ENCODE results near the gene MALRD1. TPM values are rescaled to one million over a fixed set of nuclear protein-coding genes. Genes with fewer than 3 reads are reported as not detected.

Gene MALRD1
- total RNA-seq, 4 donors from 2014 or later, result 58.6 to 357 (median 249) TPM

DNA sequence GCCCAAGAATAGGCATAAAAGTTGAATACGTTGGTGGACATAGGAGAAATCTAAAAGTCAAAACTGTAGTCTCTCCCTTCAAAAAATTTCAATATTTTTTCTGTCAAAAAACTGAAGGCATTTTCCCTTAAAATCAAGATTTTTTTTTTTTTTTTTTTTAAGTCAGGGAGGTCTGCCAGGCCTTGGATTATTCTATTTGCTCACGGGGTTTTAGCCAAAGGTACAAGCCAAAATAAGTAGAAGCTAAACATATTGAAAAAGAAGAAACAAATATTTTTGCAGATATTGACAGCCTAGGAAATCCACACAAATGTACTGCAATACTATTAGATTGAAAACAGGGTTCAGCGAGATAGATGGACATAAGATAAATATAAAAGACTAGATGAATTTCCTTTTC is 577.6 kb downstream of the MALRD1 start:
- Histone ChIP-seq H3K4me3 (no peak overlapping the region), H3K27ac (no peak overlapping the region), H3K36me3 (no peaks in the 10 kb centered on the region), H3K27me3 (no peaks in the 10 kb centered on the region), H3K9me3 (no peaks in the 10 kb centered on the region), H3K4me1 (no peaks in the 10 kb centered on the region)
- DNase-seq, result no peak
- TF ChIP-seq POLR2A (IDR thresholded peaks at IDR 0.05) (no peak), CTCF (IDR thresholded peaks at IDR 0.05) (no peak)

- no peaks in the 10 kb centered on the region for H3K36me3 ChIP-seq
- no peak for DNase-seq
- no peaks in the 10 kb centered on the region for H3K9me3 ChIP-seq
- no peak overlapping the region for H3K4me3 ChIP-seq
- no peak overlapping the region for H3K27ac ChIP-seq
- H3K4me1 ChIP-seq, result no peaks in the 10 kb centered on the region
- H3K27me3 ChIP-seq, result no peaks in the 10 kb centered on the region
- TF ChIP-seq CTCF (IDR thresholded peaks at IDR 0.05) (no peak), POLR2A (IDR thresholded peaks at IDR 0.05) (no peak)
These were observed 580.4 kb downstream of the MALRD1 start for GRCh38 chr10:19628767-19629560.

GRCh38 chr10:19629567-19629966 is 581.0 kb downstream of the MALRD1 start:
- Histone ChIP-seq H3K27me3 (no peaks in the 10 kb centered on the region), H3K4me3 (no peak overlapping the region), H3K4me1 (no peaks in the 10 kb centered on the region), H3K36me3 (no peaks in the 10 kb centered on the region), H3K9me3 (no peaks in the 10 kb centered on the region), H3K27ac (peak overlapping the region in 1 of 4 donors; percentile 25)
- TF ChIP-seq CTCF (IDR thresholded peaks at IDR 0.05), result no peak
- TF ChIP-seq POLR2A (IDR thresholded peaks at IDR 0.05), result no peak
- DNase-seq, result peak in 1 of 3 donors; percentile 64

DNA sequence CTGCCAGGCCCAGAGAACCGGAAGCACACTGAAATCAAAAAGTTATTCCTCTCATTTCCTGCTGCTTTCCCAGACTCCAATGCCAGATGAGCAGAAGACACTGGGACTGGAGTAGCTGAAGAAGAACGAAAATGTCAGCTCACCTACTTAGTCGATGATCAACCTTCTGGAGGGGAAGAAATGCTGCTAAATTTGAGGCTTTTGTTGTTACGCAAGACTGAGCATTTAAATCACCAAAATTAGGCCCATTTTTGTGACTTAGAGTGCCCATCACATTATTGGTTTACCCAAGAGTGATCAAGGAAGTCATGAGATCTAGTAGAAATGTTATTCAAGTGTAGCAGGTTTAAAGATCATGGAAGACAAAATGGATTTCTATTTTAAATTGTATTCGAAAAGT is 585.6 kb downstream of the MALRD1 start:
- Histone ChIP-seq H3K27ac (no peak overlapping the region), H3K4me1 (peaks cover 0 to 14% (median 0%) of the 10 kb centered on the region in 4 donors), H3K9me3 (no peaks in the 10 kb centered on the region), H3K36me3 (no peaks in the 10 kb centered on the region), H3K27me3 (no peaks in the 10 kb centered on the region), H3K4me3 (no peak overlapping the region)
- TF ChIP-seq POLR2A (IDR thresholded peaks at IDR 0.05) (no peak), CTCF (IDR thresholded peaks at IDR 0.05) (no peak)
- DNase-seq, result no peak

DNA sequence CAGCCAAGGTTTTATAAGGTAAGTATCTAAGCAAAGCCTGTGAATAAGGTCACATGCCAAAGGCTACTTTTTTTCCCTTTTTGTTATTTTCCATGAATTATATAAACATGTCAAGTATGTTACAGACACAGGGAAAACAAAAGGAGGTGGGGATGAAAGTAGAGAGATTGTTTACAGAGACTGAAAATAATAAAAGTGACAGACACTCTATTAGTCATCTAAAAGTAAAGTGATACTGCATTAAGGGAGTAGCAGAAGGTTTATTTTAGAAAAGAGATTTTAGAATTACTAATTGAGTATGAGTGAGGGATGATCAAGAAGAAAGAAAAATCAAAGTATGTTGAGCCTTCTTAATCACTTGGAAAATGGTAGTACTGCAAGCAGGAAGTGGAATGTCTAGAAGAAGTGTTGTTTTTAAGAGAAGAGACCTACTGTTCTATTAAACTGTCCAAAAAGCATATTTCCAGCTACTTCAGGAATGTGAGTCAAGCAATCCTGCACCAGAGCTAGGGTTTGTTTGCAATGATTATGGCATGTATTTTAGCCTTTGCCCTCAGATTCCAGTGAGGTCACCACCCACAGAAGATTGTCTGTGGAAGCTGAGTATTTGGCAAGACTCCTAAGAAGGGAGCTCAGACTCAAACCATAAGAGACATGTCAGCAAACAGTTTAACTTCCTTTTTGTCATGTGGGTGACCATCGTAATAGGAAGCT is 589.7 kb downstream of the MALRD1 start:
- peak in 1 of 3 donors; percentile 61 for DNase-seq
- no peaks in the 10 kb centered on the region for H3K36me3 ChIP-seq
- H3K9me3 ChIP-seq, result no peaks in the 10 kb centered on the region
- peaks cover 0 to 14% (median 0%) of the 10 kb centered on the region in 4 donors for H3K4me1 ChIP-seq
- peak overlapping the region in 2 of 4 donors; percentile 29 to 31 for H3K4me3 ChIP-seq
- no peak for TF ChIP-seq CTCF (IDR thresholded peaks at IDR 0.05)
- TF ChIP-seq POLR2A (IDR thresholded peaks at IDR 0.05), result no peak
- H3K27ac ChIP-seq, result peak overlapping the region in 3 of 4 donors; percentile 8 to 68 (median 30)
- no peaks in the 10 kb centered on the region for H3K27me3 ChIP-seq

Measured in Peyer's patch (tissue), 4 donors.